GM19193 (cell line): ENCODE measurements around the gene LIPC.

Experiments
- POLR2A ChIP-seq: IDR thresholded peaks from 4 replicates; pipeline ENCODE4 v1.6.1; 2011; ENCODE audit not compliant: insufficient read depth, insufficient read length; ENCODE audit errors: extremely low read depth

The LIPC gene

DNA sequence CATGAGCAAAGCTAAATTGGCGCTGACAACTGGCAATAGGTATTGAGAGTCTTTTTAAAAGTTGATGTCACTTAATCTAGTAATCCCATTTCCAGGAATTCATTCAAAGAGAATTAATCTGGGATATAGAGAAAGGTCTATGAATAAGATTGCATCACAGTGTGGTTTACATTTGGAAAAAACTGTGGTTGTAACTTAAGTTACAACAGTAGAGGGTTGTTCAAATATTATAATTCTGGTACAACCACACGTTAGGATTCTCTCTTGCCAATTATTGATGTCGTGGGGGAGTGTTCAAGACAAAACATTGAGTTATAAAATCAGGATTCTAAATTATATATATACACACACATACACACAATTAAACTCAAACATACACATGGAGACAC is 79.8 kb downstream of the LIPC start:
- no peak for TF ChIP-seq POLR2A

DNA sequence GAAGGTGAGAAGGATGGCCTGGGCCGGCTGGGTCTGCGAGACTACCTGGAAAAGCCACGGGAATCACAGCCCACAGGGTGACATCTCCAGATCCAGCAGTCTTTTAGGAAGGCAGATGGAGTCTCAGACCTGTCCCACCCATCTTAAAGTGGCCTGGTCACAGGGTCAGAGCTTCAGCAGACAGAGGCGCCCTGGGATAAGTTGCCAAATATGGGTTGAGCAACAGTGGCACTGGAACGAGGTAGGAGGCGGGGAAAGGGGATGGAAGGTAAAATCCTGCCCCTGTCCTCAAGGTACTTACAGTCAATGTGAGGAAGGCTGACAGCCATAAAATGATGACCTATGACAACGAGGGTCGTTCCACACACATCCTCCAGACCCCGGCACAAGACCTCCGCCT is 80.7 kb downstream of the LIPC start:
- no peak for TF ChIP-seq POLR2A

- TF ChIP-seq POLR2A, result no peak
Observed at GRCh38 chr15:58513008-58513407, 81.2 kb downstream of the LIPC start.

- no peak for TF ChIP-seq POLR2A
Observed at GRCh38 chr15:58513726-58514336, 82.0 kb downstream of the LIPC start.

DNA sequence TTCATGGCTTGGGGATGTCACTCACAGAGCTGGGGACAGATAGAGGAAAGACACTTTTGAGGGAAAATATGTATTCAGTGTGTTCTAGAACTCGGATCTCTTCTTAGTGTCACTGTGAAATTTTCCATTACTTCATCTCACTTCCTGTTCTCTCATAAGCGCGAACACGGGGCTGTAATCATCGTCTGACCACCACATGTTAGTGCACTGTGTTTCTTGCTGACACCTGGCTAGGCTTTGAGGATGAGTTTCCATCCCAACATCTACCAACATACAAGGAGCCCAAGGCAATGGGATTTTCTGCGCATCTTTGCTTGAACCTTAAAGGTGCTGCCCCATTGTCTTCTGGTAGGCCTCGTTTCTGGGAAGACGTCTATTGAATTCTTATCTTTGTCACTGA is 84.0 kb downstream of the LIPC start:
- TF ChIP-seq POLR2A, result no peak

DNA sequence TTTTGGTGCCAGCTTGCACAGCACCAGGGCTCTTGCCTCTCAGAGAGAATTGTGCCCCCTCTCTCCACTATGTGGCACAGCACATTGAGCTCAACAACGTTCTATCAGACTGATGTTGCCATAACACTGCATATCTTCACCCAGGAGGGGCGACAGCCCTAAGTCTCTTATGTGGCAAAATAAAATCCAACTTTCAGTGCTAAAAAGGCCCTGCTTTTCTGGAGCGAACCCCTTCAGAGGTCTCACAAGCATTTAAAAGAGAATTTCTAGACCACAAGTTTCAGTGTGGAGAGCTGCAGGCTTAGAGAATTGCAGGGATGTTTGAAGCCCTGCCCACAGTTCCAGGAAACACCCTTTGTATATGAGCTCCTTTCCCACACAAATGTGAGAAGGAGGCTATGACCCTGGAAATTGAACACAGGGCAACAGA is 85.5 kb downstream of the LIPC start:
- TF ChIP-seq POLR2A, result no peak

GRCh38 chr15:58517682-58518525 is 86.1 kb downstream of the LIPC start:
- no peak for TF ChIP-seq POLR2A

- no peak for TF ChIP-seq POLR2A
Observed at GRCh38 chr15:58518626-58519025, 86.8 kb downstream of the LIPC start.

- TF ChIP-seq POLR2A, result no peak
Observed at GRCh38 chr15:58519516-58519915, 87.7 kb downstream of the LIPC start.

DNA sequence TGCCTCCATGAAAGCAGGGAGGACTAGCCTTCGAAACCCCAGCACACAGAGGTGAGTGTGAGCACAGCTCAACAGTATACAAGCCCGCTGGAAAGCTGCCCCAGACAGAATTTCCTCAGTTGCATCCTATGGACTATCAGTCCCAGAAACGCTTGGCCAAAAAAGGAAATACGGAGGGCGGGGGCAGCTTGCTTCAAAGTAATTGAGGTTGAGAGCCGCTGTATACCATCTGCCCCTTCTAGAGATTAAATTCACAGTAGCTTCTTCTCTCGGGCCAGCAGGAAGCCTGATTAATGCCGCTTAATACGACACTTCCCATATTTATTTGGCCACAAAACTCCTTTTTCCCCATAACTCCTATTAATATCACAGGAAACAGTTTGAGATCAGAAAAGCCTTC is 88.7 kb downstream of the LIPC start:
- no peak for TF ChIP-seq POLR2A

DNA sequence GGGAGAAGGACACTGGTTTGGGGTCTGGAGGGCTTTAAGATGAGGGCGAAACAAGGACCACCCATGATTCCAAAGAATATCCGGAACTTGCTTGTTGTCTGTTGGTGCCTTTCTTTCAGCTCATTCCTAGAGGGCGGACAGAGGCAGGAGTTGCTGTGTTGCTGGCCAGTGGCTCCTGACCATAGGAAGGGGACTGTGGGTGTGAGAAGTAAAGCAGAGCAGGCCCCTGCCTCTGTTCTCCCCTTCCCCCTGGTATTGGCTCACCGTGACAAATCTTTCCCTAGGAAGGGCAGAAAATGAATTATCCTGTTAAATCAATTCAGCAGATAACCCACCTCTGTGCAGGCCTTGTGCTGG is 89.1 kb downstream of the LIPC start:
- TF ChIP-seq POLR2A, result no peak

GRCh38 chr15:58521293-58521991 is 89.7 kb downstream of the LIPC start:
- no peak for TF ChIP-seq POLR2A

DNA sequence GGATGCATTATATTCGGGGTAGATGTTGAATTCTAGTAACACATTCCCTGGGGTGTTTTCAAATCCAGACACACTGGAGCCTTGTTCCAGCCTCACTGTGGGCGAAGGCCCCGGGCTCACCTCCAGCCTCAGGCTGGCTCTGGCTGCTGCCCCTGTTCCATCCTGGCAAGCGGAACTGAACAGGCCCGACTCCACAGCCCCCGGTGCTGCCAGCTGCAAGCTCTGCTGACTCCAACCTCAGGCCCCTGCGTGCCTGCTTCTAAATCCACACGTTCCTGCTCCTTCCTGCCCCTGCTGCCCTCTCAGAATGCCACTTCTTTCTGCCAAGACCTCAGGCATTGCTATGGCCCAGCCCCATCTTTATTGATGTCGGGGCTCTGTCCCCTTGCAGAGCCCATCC is 90.6 kb downstream of the LIPC start:
- no peak for TF ChIP-seq POLR2A

- no peak for TF ChIP-seq POLR2A
Observed at GRCh38 chr15:58522865-58523264, 91.1 kb downstream of the LIPC start.

DNA sequence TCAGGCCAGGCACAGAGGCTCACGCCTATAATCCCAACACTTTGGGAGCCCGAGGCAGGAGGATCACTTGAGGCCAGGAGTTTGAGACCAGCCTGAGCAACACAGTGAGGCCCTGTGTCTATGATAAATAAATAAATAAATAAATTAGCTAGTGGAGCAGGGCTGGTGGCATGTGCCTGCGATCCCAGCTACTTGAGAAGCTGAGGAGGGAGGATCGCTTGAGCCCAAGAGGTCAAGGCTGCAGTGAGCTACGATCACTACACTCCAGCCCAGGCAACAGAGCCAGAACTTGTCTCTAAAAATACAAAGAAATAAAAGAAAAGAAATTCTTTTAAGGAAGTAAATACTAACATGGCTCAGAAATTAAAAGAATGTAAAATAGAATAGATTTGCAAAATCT is 91.8 kb downstream of the LIPC start:
- no peak for TF ChIP-seq POLR2A

GRCh38 chr15:58524247-58524646 is 92.5 kb downstream of the LIPC start:
- no peak for TF ChIP-seq POLR2A

- TF ChIP-seq POLR2A, result no peak
Observed at GRCh38 chr15:58525991-58526421, 94.2 kb downstream of the LIPC start.

DNA sequence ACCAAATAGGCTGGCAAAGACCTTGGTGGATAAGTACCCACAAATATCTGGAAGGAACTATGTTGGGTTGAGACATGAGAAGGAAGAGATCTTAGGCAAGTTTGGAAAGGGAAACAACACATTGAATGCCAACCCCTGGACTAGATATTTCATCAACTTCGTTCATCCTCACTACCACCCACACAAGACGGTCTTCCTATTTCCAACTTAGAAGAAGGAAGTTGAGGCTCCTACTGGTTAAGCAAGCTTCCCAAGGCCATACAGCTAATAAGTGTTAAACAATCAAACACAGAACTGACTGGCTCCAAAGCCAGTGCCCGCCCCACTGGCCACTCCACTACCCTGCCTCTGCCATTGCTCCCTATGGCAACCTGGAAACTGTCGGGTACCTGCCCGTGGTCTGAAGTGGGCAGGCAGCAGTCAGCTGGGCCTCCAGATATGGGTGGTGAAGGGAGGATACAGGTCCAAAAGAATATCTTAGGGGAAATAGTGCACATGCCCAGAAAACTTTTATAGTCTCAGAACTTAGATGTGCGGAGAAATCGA is 94.9 kb downstream of the LIPC start:
- TF ChIP-seq POLR2A, result no peak
